D721Med (cell line): ENCODE measurements around the gene BEND6.
"Not testable (repeated sequence)": the region's sequence is repeated elsewhere in the genome, so short reads cannot be mapped to it uniquely, and the experiment has no call there.

Source experiments
- DNase-seq: peaks from one replicate; pipeline ENCODE4 v3.0.0; 2011; ENCODE audit warnings: low spot score; ENCODE audit not compliant: insufficient read length
- FAIRE-seq: peaks from 2 replicates; lab custom pipeline; 2011; peaks lifted over from hg19 to GRCh38; lab: Jason Lieb, UNC
- TF ChIP-seq, protein P1 (sequence below): IDR thresholded peaks from 2 replicates; pipeline ENCODE4 v1.5.1; 2012; ENCODE audit warnings: mild to moderate bottlenecking, control low read depth; ENCODE audit not compliant: insufficient read depth; ENCODE audit errors: missing control alignments

BEND6 gene

DNA sequence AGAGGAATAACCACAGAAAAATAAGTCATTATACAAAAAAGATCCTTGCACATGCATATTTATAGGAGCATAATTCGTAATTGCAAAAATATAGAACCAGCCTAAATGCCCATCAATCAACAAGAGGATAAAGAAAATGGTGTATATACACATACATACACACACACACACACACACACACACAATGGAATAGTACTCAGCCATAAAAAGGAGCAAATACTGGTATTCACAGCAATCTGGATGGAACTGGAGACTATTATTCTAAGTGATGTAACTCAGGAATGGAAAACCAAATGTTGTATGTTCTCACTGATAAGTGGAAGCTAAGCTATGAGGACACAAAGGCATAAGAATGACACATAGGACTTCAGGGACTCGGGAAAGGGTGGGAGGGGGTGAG lies 89.7 kb downstream of the BEND6 start:
- FAIRE-seq (no peak), DNase-seq (no peak)
- TF ChIP-seq, protein P1, sequence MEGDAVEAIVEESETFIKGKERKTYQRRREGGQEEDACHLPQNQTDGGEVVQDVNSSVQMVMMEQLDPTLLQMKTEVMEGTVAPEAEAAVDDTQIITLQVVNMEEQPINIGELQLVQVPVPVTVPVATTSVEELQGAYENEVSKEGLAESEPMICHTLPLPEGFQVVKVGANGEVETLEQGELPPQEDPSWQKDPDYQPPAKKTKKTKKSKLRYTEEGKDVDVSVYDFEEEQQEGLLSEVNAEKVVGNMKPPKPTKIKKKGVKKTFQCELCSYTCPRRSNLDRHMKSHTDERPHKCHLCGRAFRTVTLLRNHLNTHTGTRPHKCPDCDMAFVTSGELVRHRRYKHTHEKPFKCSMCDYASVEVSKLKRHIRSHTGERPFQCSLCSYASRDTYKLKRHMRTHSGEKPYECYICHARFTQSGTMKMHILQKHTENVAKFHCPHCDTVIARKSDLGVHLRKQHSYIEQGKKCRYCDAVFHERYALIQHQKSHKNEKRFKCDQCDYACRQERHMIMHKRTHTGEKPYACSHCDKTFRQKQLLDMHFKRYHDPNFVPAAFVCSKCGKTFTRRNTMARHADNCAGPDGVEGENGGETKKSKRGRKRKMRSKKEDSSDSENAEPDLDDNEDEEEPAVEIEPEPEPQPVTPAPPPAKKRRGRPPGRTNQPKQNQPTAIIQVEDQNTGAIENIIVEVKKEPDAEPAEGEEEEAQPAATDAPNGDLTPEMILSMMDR: no peak

- DNase-seq: peak; percentile 46
- not testable (repeated sequence) for FAIRE-seq
These were observed 91.7 kb downstream of the BEND6 start, which contains the start of gene KIAA1586 for GRCh38 chr6:57046332-57047256. Gene KIAA1586 (plus strand): TSS chr6:57046693. CDS start chr6:57046756, 63 bp downstream.

GRCh38 chr6:57047257-57047585 lies 92.3 kb downstream of the BEND6 start:
- DNase-seq: not testable (repeated sequence)
- FAIRE-seq: peak; percentile 85

GRCh38 chr6:57047859-57048258 lies 93.0 kb downstream of the BEND6 start:
- not testable (repeated sequence) for DNase-seq
- peak; percentile 25 for FAIRE-seq

DNA sequence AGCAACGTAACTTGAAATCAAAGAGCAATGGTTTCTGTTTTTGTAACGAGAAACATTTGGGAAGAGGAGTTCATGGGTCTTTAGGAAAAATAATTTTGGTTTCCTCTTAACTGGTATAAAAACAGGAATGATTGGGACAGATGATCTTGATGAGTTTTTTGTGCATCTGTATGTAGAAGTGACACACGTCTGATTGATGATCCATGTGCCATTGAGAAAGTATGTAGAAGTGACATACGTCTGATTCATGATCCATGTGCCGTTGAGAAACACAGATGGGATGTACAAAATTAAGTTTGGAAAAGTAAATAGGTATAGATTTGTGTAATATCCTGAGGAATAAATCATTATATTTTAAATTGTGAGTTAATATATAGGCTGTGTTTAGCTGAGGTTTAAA lies 93.7 kb downstream of the BEND6 start:
- TF ChIP-seq, protein P1: no peak
- FAIRE-seq: no peak
- DNase-seq: no peak

DNA sequence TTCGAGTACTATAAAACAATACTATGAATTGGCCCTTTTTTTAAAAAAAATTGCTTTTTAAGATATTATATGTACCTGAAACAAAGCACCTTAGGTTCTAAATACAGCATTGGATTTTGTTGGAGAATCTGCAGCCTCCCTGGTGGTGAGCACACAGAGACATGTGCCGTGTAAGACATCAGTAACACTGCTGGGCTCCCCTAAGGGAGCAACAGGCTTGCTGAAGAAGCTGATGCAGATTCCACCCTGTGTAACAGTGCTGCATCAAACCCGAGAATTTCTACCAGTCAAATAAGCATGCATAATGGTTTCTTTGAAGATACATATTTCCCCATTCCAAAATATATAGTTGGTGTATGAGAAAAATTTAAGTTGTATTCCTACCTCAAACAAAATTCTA lies 108.9 kb downstream of the BEND6 start:
- FAIRE-seq (no peak), DNase-seq (no peak)
- TF ChIP-seq, protein P1: no peak

- FAIRE-seq (no peak), DNase-seq (no peak)
- TF ChIP-seq, protein P1: no peak
These were observed 109.9 kb downstream of the BEND6 start for GRCh38 chr6:57064809-57065208.

DNA sequence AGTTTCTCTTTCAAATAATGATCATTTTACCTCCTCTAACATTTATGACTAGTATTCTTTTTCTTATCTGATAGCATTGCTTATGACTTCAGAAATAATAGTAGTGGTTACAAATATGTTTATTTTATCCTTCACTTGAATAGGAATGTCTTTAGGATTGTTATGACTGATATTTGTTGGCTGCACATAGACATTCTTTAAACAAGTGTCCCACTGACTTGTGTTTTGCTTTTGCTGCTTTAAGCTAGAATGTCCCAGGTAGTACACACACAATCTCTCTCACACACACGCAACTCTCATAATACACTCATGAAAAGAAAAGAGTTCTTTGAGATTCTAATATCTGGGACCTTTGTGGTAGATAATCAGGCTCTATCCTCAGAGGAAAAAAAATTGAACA lies 113.2 kb downstream of the BEND6 start:
- FAIRE-seq: no peak
- DNase-seq: no peak
- TF ChIP-seq, protein P1: no peak

GRCh38 chr6:57069228-57069627 lies 114.3 kb downstream of the BEND6 start:
- no peak for FAIRE-seq

More at GRCh38 chr6:57069228-57069627, 114.3 kb downstream of the BEND6 start:
- DNase-seq: no peak
- TF ChIP-seq, protein P1: no peak
